ENCODE results near the gene EPHB6. TPM values are rescaled to one million over a fixed set of nuclear protein-coding genes. Genes with fewer than 3 reads are reported as not detected.

The EPHB6 gene
- total RNA-seq, 1 donor: 11.0 TPM

GRCh38 chr7:142887282-142888015, 32.6 kb downstream of the EPHB6 start:
- no peak for TF ChIP-seq CTCF (IDR thresholded peaks at IDR 0.05; ENCODE audit: insufficient read depth, low read length)
- H3K4me3 ChIP-seq (ENCODE audit: low read depth, low read length): no peak overlapping the region
- DNase-seq (ENCODE audit: low read depth): no peak

GRCh38 chr7:142889816-142890215, 34.9 kb downstream of the EPHB6 start:
- H3K4me3 ChIP-seq (ENCODE audit: low read depth, low read length): no peak overlapping the region
- DNase-seq (ENCODE audit: low read depth): no peak
- no peak for TF ChIP-seq CTCF (IDR thresholded peaks at IDR 0.05; ENCODE audit: insufficient read depth, low read length)

- DNase-seq (ENCODE audit: low read depth): no peak
- no peak for TF ChIP-seq CTCF (IDR thresholded peaks at IDR 0.05; ENCODE audit: insufficient read depth, low read length)
- no peak overlapping the region for H3K4me3 ChIP-seq (ENCODE audit: low read depth, low read length)
Observed at GRCh38 chr7:142890874-142891485, 36.1 kb downstream of the EPHB6 start.

- no peak for DNase-seq (ENCODE audit: low read depth)
- no peak for TF ChIP-seq CTCF (IDR thresholded peaks at IDR 0.05; ENCODE audit: insufficient read depth, low read length)
- H3K4me3 ChIP-seq (ENCODE audit: low read depth, low read length): no peak overlapping the region
Observed at GRCh38 chr7:142891490-142892082, 36.7 kb downstream of the EPHB6 start.

GRCh38 chr7:142892951-142893350, 38.1 kb downstream of the EPHB6 start:
- DNase-seq (ENCODE audit: low read depth): no peak
- TF ChIP-seq CTCF (IDR thresholded peaks at IDR 0.05; ENCODE audit: insufficient read depth, low read length): no peak

GRCh38 chr7:142894112-142894984, 39.5 kb downstream of the EPHB6 start:
- no peak for DNase-seq (ENCODE audit: low read depth)
- no peak for TF ChIP-seq CTCF (IDR thresholded peaks at IDR 0.05; ENCODE audit: insufficient read depth, low read length)
- H3K4me3 ChIP-seq (ENCODE audit: low read depth, low read length): no peak overlapping the region

More at GRCh38 chr7:142892951-142893350, 38.1 kb downstream of the EPHB6 start:
- no peak overlapping the region for H3K4me3 ChIP-seq (ENCODE audit: low read depth, low read length)
